NCI-H1436 treated with DMSO at 0.1 percent for 48 hours (cell line): Measurements from ENCODE around the gene PRKD1.
"Not testable (repeated sequence)": the region's sequence is repeated elsewhere in the genome, so short reads cannot be mapped to it uniquely, and the experiment has no call there.

Source experiments
- DNase-seq: peaks from one replicate; lab custom pipeline; 2025; lab: John Stamatoyannopoulos, UW

The PRKD1 gene

DNA sequence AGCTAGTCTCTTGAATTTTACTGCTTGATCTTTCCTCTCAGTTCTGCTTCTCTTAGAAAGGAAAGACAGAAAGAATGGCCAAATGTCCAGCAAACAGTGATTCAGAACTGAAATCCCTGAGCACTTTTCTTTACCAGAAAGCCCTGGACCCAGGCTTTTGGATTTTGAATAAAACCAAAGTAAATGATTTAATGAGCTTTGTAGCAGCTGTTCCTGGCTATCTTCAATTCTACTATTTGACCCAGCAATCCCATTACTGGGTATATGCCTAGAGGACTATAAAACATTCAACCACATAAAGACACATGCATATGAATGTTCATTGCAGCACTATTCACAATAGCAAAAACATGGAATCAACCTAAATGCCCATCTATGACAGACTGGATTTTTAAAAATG, 187.2 kb downstream of the PRKD1 start:
- no peak for DNase-seq

DNA sequence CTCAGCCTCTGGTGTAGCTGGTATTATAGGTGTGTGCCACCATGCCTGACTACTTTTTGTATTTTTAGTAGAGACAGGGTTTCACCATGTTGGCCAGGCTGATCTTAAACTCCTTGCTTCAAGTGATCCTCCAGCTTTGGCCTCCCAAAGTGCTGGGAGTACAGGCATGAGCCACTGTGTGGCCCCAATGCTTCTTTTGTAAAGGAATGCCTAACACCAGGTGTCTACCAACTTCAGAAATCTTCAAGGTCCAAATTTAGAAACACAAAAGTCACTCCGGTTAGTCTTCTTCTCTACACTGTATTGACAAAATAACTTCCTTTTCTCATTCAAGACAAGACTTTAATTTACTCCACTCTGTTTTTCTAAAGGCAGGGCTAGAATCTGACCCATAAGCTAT, 188.7 kb downstream of the PRKD1 start:
- DNase-seq, result no peak

DNA sequence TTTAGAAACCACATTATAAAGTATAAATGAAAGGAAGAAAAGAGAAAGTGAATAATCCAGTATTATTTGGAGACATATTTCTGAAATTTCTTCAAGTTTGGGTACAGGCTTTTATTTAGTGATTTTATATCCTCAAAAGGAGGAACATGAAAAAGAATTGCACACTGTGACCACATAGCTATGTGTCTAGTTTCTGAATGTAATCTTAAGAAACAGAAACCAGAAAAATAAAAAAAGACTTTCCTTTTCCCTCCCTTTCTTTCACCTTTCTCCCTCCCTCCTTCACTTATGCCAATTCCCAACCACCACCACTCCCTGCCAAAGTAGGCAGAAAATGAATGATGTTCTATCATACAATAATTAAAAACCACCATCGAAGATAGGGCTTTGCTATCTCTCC, 189.6 kb downstream of the PRKD1 start:
- DNase-seq, result no peak

DNA sequence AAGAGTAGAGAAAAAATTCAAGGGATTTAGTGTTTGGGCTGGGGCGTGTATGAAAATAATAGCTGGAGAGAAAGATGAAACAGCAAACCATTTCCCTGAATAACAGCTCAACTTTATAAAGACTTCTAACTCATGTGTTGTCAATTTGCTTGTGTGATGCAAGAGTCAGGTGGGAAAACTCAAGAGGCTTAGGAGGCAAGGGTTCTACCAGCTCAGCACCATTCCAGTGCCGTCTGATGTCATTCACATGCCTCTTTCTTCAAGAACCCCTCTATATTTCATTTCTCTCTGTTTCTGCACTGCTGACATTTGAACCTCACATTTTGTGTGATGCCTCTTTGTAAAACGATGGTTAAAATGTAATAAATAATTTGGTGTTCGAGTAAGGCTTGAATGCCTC, 192.2 kb downstream of the PRKD1 start:
- no peak for DNase-seq

DNA sequence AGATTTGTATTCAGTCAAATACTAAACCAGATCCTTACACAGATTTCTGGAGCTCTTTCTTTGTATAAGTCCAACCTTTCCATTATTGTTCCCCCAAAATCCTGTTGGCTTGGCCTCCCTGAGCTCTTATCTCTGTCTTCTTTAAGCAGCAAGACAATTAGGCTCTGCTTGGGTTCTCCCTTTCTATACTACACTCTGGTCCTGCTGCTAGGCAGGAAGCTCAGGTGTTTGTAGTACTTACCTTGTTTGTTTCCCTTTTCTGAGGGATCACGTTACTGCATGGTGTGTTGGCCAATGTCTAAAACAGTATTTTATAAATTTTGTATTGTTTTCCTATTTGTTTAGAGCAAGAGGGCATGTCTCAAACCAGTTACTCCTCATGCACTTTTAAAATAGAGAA, 192.9 kb downstream of the PRKD1 start:
- no peak for DNase-seq

DNA sequence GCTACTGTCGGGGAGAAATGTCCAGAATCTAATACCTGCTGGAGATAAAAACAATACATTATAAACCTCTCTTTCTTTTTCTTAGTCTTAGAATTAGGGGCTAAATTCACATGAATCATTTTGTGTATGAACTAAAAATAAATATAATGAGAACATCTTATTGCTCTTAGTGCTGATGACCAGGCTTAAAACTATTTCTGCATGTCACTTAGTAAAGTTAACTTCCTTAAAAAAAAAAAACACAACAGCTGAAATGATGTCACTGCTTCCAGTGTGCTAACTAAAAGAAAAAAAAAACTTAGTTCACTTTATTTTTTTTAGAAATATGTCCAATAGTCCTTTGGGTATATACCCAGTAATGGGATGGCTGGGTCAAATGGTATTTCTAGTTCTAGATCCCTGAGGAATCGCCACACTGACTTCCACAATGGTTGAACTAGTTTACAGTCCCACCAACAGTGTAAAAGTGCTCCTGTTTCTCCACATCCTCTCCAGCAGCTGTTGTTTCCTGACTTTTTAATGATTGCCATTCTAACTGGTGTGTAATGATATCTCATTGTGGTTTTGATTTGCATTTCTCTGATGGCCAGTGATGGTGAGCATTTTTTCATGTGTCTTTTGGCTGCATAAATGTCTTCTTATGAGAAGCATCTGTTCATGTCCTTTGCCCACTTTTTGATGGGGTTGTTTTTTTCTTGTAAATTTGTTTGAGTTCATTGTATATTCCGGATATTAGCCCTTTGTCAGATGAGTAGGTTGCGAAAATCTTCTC, 200.9 kb downstream of the PRKD1 start:
- not testable (repeated sequence) for DNase-seq

DNA sequence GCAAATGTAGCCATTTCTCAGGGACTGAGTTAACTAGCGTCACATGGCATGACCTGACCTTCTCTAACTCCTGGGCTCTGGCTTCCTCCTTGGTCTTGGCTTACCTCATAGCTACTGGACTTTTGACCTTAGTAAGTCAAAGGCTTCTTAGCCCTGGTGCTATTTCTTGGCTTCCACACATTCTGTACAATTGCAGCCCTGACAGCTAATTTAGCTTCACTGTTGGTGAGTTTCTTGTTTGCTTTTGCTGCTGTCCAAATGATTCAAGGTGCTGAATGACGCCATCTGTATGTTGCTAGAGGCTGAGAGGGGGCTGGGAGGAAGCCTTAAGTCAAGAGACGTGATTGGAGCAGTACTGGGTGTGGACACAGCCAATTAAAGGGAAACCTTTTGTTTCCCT, 202.7 kb downstream of the PRKD1 start:
- no peak for DNase-seq

DNA sequence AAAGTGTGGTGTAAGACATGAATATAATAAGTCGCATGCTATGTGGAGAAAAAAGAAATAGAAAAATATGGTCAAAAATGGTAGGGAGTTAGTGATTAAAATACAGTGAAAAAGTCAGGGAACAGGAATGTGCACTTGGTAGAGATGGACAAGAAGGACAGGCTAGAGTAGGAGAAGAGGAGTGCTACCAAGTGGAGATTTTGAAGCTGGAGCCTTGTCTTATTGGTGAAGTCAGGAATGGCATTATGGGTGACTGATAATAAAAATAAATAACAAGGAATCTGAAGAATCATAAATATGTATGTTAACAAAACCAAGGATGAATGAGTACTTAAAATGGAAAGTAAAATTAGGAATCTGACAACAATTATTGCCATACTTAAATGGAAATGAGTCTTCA, 204.8 kb downstream of the PRKD1 start:
- no peak for DNase-seq

DNA sequence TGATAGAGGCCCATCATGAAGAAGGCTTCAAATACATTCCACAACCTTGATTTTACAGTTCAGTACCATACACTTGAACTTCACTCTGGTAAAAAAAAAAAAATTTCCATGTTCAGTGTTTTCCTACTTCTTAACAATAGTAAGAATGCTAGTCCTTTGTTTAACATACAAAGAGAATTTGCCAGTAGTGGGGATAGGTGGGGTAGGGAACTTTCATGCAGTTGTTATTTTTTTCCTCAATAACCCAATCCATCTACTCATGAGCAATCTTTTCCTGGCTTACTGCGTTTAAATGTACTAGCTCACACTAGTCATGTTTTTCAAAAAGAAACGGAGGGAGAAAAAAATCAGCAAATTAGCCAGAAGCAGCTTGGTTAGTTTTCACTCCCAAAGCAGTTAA, 206.1 kb downstream of the PRKD1 start:
- DNase-seq, result no peak

DNA sequence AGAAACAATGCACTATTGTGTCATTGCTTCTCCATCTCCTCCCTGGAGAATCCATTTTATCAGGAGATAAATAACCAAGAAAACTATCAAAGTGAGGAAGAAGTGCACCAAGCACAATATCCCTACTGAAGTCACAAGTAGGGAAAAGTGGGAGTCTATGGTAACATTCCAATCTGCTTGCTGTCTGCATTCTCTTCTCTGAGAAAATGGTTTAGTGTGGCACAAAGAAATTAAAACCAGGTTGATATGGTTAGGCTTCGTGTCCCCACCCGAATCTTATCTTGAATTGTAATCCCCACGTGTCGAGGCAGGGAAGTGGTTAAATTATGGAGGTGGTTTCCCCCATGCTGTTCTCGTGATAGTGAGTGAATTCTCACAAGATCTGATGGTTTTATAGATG, 209.7 kb downstream of the PRKD1 start:
- no peak for DNase-seq

DNA sequence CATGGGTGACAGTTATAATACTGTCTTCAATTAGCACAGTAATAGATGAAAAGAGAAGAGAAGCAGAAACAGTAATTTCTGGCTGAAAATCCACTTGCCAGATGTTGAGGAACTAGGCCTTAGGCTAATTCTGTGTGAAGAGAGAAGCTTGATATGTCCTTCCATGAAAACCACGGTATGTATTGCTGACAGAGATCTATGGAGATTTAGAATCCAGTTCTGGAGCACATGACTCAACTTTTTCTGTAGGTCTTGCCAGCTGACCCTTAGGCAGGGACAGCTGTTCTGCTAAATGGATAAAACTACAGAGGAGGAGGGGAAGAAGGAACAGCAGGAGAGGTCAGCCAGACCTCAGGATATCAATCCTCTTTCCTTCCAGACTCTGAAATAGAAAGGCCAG, 211.5 kb downstream of the PRKD1 start:
- no peak for DNase-seq

DNA sequence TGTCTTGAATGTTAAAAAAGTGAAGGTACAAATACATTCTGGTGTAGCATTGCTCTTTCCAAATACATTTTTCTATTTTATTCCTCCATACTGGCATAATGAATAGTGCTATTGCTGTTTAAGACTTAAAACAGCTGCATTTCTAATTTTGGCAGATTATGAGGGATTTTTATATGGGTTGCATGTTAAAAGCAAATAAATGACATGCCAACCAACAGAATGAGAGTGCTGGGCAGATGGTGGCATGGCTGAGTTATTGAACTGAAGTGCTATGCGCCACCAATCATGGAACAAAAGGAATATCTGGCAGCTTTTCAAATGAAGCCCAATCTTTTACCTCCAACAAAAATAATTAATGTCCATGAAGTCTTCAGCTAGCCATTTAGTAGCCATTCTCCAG, 215.0 kb downstream of the PRKD1 start:
- peak; percentile 7 for DNase-seq

DNA sequence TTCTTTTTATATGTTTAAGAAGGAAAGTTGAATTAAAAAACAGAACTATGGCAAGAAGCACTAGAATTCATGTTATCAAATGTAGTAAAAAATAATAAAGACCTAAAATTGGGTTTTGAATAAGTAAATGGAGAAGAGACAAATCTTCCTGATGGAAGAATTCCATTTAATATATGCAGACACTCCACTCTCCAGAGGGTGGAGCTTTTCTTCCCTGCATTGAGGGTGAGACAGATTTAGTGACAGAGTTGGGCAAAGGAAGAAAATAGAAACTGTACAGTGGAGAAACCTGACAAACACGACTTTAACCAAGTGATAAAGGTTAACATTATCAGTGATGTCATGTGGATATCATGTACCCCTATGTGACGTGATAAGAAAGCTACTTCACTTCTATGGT, 217.6 kb downstream of the PRKD1 start:
- DNase-seq, result no peak

DNA sequence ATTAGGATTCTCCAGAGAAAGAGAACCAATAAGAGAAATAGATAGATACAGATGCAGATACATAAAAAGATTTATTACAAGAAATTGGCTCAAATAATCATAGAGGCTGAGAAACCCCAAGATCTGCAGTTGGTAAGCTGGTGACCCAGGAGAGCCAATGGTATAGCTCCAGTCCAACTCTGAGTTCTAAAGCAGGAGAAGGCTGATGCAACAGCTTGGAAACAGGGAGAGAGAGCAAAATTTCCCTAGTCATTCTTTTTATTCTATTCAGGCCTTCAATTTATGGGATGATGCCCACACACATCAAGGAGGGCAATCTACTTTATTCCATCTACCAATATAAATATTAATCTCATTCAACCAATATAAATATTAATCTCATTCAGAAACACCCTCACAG, 218.2 kb downstream of the PRKD1 start:
- DNase-seq, result no peak

DNA sequence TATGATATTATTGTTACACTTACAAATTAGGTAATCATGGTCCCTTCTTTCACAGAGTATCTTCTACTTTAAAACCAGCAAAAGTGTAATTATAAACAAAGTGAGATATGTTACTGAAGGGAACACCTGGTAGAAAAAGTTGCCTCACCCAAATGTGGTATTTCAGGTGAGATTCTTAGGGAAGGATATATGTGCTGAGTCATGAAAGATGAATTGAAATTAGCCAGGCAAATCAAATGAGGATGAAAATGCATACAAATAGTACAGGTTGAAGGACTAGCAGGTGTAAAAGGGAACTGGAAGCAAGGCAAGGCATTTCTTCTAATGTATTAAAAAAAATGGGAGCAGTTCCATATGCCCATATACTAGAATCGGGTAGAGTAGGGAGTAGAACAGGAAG, 220.9 kb downstream of the PRKD1 start:
- DNase-seq, result no peak

DNA sequence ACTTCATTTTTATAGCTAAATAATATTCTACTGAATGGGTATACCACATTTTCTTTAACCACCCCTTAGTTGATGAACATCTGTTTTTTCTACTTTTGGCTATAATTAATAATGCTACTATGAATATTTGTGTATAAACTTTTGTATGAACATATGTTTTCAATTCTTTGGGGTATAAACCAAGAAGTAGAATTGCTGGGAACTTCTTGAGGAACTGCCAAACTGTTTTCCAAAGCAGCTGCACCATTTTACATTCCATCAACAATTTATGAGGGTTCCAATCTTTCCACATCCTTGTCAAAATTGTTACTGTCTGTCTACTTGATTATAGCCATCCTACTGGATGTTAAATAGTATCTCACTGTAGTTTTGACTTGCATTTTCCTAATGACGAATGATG, 221.8 kb downstream of the PRKD1 start:
- DNase-seq, result no peak

DNA sequence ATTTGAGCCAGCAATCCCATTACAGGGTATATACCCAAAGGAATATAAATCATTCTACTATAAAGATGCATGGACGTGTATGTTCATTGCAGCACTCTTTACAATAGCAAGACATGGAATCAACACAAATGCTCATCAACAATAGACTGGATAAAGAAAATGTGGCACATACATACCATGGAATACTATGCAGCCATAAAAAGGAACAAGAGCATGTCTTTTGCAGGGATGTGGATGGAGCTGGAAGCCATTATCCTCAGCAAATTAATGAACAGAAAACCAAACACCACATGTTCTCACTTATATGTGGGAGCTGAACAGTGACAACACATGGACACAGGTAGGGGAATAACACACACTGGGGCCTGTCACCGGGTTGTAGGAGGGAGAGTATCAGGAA, 238.1 kb downstream of the PRKD1 start:
- not testable (repeated sequence) for DNase-seq

DNA sequence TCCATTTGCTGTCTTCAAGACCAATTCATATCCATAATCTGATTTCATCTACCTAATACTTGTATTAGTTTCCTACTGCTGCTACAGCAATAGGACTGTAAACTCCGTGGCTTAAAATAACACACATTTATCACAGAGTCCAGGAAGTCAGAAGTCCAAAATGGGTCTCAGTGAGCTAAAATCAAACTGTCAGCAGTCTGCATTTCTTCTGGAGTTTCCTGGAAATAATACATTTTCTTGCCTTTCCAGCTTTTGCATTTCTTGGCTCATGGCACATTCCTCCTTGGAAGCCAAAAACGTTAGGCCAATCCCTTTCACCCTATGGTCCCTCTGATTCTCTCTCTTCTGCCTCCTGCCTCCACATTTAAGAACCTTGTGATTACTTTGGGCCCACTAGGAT, 239.8 kb downstream of the PRKD1 start:
- DNase-seq, result no peak

DNA sequence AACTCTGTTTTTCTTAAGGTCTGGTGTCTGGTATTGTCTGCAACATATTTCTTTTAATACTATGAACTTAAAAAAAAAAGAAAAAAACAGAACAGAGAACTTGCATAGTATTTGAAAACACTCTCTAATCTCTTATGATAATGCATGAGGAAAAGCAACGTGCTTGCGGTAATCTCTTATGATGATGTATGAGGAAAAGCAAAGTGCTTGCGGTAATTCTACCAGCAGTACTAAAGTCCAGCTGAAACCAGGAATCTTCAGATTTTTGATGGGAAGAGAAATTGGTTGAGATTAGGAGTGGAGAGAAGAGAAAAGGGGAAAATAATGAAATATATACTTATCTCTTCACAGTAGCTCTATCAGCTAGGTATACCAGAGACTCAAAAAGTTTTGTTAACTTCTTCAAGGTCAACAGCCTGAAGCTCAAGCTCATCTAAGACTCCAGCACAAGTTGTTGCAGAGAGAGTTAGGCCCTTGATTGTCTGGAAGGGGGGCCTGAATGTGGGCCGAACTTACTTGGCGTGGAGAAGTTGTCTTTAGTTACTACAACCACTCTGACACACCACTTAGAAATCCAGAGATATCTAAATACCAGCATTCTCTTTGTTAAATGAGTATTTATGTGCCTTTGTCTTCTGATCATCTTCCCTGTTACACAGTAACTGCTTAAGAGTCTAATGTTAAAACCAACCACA, 240.4 kb downstream of the PRKD1 start:
- DNase-seq, result no peak

DNA sequence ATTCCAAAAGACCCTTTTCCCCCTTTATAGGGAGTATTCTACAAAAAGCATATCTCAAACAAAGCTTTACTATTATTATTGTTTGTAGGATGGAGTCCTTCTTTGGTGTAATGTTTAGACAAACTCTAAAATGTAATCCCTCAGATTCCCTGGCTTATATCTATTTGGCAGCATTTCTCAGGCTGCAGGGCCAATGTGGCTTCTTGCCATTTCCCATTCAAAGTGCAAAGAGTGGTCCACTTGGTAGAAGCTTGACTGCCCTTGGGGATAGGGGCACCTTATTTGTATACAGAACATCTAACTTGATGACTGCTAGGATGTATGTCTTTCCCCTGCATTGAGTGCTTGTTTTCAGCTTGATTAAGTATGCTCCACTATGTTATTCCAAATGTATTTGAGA, 242.7 kb downstream of the PRKD1 start:
- DNase-seq, result no peak

DNA sequence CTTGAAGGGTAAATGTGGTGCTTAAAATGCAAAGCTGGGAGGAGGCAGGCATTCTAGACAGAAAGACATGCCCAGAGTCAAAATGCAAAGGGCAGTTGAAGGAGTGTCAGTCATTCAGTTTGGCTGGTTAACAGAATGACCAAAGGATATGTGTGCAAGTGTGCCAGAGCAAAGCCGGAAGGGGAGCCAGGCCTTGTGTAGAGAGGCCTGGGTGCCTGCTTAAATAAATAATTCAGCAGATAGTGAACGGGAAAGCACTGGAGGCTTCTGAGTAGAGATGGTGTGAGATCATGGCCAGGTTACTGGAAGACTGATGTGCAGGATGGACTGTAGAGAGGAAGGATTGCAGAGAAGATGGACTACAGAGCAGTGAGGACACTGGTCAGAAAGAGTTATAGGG, 244.9 kb downstream of the PRKD1 start:
- DNase-seq, result no peak

DNA sequence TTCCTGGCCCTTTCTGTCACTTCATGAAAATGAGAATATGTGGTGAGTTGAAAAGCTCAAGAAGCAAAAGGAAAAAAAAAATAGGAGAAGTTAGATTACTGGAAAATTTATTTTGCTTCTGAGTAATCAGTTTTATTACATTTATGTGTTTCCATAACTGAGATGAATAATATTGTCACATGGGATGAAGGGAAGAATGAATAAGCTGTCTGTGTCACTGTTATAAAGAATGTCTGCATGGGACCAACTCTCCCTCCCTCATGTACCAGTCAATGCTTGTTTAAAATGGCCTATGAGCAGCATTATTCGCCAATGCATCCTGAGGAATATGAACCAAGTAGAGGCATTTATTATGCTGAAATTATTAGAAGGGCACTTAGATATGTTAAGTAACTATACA, 246.3 kb downstream of the PRKD1 start:
- DNase-seq, result no peak

DNA sequence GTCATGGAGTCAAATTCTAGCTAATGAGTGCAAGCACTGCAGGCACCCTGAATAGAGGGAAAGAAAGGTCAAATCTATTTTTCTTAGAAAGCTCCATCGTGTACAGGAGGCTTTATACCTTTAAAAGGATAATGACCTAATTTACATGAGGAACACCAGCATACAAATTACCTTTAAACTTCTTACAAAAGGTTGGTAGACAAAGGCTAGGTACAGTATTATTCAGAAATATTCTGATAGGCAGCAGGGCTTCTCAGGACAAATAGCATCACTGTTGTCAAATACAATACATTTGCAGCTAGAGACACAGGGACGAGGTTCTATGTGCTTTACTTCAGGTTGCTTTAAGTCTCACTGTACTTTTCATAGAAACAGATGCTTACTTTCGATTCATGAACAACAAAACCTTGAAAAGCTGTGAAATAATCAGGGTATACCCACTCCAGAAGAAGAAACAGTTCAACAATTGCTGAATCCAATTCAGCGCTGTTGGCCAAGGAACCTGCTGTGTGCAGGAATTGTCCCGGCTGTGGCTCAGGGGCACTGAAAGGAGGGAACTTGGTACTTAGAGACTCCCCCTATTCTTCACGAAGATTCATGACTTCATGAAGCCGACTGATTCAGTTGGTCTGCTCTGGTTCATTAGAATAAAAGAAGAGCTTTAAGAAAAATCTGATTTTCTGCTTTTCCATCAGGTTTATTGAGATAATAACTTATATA, 252.9 kb downstream of the PRKD1 start:
- DNase-seq, result no peak
